Lower lobe of right lung (tissue), 2 donors: ENCODE data around the gene TRAP1. TPM values are rescaled to one million over a fixed set of nuclear protein-coding genes. Genes with fewer than 3 reads are reported as not detected.

Experiments
- ATAC-seq, 2 donors: fragments of 200-7000 bp; cut with Tn5 transposase; one replicate each; pipeline ENCODE4 v1.9.1; 2020 to 2022; ENCODE audit warnings: mild to moderate bottlenecking in 2 of 2, moderate library complexity in 2 of 2
- DNase-seq: peaks from one replicate; pipeline ENCODE4 v3.0.0-alpha.2; 2020
- H3K27ac ChIP-seq: fragments of 200-600 bp; one replicate; pipeline ENCODE4 v1.8.0; 2022
- H3K27me3 ChIP-seq: fragments of 200-600 bp; one replicate; pipeline ENCODE4 v1.8.0; 2022; ENCODE audit warnings: low read depth
- H3K36me3 ChIP-seq: fragments of 200-600 bp; one replicate; pipeline ENCODE4 v1.8.0; 2022; ENCODE audit warnings: mild to moderate bottlenecking
- H3K4me1 ChIP-seq: fragments of 200-600 bp; one replicate; pipeline ENCODE4 v1.8.0; 2022
- H3K4me3 ChIP-seq: fragments of 200-600 bp; one replicate; pipeline ENCODE4 v1.8.0; 2022; ENCODE audit warnings: mild to moderate bottlenecking
- H3K9me3 ChIP-seq: fragments of 200-600 bp; one replicate; pipeline ENCODE4 v1.8.0; 2022
- CTCF ChIP-seq: fragments of 200-600 bp; IDR thresholded peaks from one replicate; pipeline ENCODE4 v1.8.0; 2022; ENCODE audit warnings: antibody characterized with exemption, mild to moderate bottlenecking
- intact Hi-C: fragments of 100-400 bp; cut with DNase I; formaldehyde crosslinking; loops from one replicate; pipeline ENCODE4 v1.11.0; 2022
- total RNA-seq: library from RNA; stranded (reverse); fragmentation: NEBNext Ultra II Directional; extraction: Animal tissue kit (Norgen Biotek cat#: 25700); gene quantifications from one replicate; pipeline ENCODE4 v1.2.1, GENCODE V29; 2021
- donor health status: DM: no; HTN: yes; CAD: no; lungs with severe emphysema.

The TRAP1 gene
- total RNA-seq, 1 donor from 2014 or later: 51.8 TPM

- Histone ChIP-seq H3K4me1 (peaks cover 12% of the 10 kb centered on the region), H3K9me3 (no peaks in the 10 kb centered on the region), H3K4me3 (peak overlapping the region; percentile 44), H3K27me3 (no peaks in the 10 kb centered on the region), H3K27ac (peak overlapping the region; percentile 57), H3K36me3 (peaks cover 26% of the 10 kb centered on the region)
- intact Hi-C loops: no loop called here
- TF ChIP-seq CTCF: no peak
- DNase-seq (no peak), ATAC-seq (peak; percentile 14 to 15)
Measured at GRCh38 chr16:3690980-3691720, 26.2 kb downstream of the TRAP1 start.

GRCh38 chr16:3690470-3690928 lies 26.8 kb downstream of the TRAP1 start:
- Histone ChIP-seq H3K27me3 (no peaks in the 10 kb centered on the region), H3K9me3 (no peaks in the 10 kb centered on the region), H3K4me1 (peaks cover 12% of the 10 kb centered on the region), H3K36me3 (peaks cover 32% of the 10 kb centered on the region), H3K4me3 (peak overlapping the region; percentile 44), H3K27ac (peak overlapping the region; percentile 57)
- TF ChIP-seq CTCF: peak; percentile 96
- intact Hi-C loops: no loop called here
- ATAC-seq (peak; percentile 96 to 97), DNase-seq (peak; percentile 87)

- H3K36me3 ChIP-seq: peaks cover 39% of the 10 kb centered on the region
- DNase-seq: no peak
- no peaks in the 10 kb centered on the region for H3K27me3 ChIP-seq
- intact Hi-C loops: no loop called here
- no peaks in the 10 kb centered on the region for H3K9me3 ChIP-seq
- H3K4me3 ChIP-seq: no peak overlapping the region
- H3K27ac ChIP-seq: no peak overlapping the region
- peaks cover 12% of the 10 kb centered on the region for H3K4me1 ChIP-seq
- no peak for ATAC-seq
- no peak for TF ChIP-seq CTCF
Measured at GRCh38 chr16:3689731-3690130, 27.6 kb downstream of the TRAP1 start.

GRCh38 chr16:3687792-3688191 lies 29.5 kb downstream of the TRAP1 start:
- Histone ChIP-seq H3K4me1 (peaks cover 12% of the 10 kb centered on the region), H3K27me3 (no peaks in the 10 kb centered on the region), H3K9me3 (no peaks in the 10 kb centered on the region), H3K4me3 (no peak overlapping the region), H3K36me3 (peaks cover 57% of the 10 kb centered on the region), H3K27ac (no peak overlapping the region)
- intact Hi-C loops: no loop called here
- ATAC-seq (no peak), DNase-seq (no peak)
- TF ChIP-seq CTCF: no peak

GRCh38 chr16:3687021-3687420 lies 30.3 kb downstream of the TRAP1 start:
- DNase-seq (no peak), ATAC-seq (no peak)
- TF ChIP-seq CTCF: no peak
- no peak overlapping the region for H3K4me3 ChIP-seq
- intact Hi-C loops: no loop called here
- H3K27ac ChIP-seq: no peak overlapping the region
- peaks cover 12% of the 10 kb centered on the region for H3K4me1 ChIP-seq
- H3K36me3 ChIP-seq: peaks cover 64% of the 10 kb centered on the region
- no peaks in the 10 kb centered on the region for H3K27me3 ChIP-seq
- no peaks in the 10 kb centered on the region for H3K9me3 ChIP-seq
